Subcutaneous adipose tissue (tissue), 4 donors: Measurements from ENCODE around the gene EBP. TPM values are rescaled to one million over a fixed set of nuclear protein-coding genes. Genes with fewer than 3 reads are reported as not detected.

Experiments used
- total RNA-seq, 4 donors: library from RNA; depleted of rRNA; stranded (reverse); fragments of >200 nt; gene quantifications; one replicate each; pipeline ENCODE4 v1.1.0, GENCODE V29; 2016
- TF ChIP-seq, protein P1 (sequence below): fragments of 450-650 bp; IDR thresholded peaks from one replicate; pipeline ENCODE4 v1.5.1; 2016; ENCODE audit warnings: low read depth, mild to moderate bottlenecking, control low read depth, antibody characterized with exemption, moderate library complexity

Gene EBP
- total RNA-seq, 4 donors from 2014 or later = 6.0 to 33.5 (median 15.3) TPM

DNA sequence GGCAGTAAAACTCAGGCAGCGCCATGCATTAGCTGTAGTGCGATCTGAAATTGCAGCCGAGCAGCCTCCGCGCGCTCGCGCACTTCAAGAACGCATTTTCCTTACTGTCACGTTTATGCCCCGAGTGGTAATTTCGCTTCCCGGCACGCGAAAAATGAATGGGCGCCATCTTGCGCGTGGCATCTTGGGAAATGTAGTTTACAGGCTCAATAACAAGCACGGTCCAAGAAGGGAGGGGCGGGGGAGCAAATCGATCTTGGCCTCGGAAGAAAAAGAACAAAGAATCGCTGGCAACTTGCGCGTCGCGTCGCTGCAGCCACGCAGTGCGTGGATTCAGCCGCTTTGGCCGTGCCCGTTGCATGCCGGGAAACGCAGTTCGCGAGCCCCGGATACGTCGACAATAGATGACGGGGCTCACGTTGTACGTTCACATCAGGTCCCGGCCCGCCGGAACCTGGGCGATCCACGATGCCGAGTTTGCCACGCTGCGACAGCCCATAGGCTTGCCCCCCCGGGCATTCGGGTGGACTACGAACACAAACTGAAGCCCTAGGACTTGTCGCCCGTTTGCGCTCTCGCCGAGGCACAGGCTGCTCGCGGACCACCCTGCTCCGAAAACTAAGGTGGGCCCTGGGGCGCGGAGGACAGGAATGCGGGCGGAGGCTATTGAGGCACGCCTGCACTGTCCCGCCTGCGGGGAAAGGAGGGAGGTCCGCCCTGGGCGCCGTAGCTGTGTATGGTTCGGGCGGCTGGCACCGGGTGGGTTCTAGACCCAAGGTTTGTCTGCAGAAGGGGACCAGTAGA lies 45.6 kb upstream of the EBP start, which contains the start of gene FTSJ1:
Gene FTSJ1 (plus strand): TSS at position 426 of the 804 bp plus-strand sequence. CDS start 1,849 bp downstream, outside the sequence.
- TF ChIP-seq, protein P1, sequence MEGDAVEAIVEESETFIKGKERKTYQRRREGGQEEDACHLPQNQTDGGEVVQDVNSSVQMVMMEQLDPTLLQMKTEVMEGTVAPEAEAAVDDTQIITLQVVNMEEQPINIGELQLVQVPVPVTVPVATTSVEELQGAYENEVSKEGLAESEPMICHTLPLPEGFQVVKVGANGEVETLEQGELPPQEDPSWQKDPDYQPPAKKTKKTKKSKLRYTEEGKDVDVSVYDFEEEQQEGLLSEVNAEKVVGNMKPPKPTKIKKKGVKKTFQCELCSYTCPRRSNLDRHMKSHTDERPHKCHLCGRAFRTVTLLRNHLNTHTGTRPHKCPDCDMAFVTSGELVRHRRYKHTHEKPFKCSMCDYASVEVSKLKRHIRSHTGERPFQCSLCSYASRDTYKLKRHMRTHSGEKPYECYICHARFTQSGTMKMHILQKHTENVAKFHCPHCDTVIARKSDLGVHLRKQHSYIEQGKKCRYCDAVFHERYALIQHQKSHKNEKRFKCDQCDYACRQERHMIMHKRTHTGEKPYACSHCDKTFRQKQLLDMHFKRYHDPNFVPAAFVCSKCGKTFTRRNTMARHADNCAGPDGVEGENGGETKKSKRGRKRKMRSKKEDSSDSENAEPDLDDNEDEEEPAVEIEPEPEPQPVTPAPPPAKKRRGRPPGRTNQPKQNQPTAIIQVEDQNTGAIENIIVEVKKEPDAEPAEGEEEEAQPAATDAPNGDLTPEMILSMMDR = no peak

DNA sequence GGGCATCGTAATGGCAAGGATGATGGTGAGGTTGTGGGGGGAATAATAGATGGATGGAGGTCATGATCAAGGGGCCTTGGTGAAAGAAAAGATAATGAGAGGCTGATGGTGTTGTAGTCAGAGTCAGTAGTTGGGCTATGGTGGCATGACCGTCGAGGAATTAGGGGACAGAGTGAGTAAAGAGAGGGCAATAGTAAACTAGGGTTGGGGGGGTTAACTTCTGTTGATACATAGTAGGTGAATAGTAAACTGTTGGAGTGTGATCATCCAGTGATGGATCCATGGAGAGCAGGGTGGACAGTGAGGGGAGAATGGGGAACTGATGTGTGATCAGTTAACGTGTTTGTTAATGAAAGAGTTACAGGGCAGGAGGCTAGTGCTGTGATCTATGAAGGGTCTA lies 44.7 kb upstream of the EBP start:
- TF ChIP-seq, protein P1 = no peak

DNA sequence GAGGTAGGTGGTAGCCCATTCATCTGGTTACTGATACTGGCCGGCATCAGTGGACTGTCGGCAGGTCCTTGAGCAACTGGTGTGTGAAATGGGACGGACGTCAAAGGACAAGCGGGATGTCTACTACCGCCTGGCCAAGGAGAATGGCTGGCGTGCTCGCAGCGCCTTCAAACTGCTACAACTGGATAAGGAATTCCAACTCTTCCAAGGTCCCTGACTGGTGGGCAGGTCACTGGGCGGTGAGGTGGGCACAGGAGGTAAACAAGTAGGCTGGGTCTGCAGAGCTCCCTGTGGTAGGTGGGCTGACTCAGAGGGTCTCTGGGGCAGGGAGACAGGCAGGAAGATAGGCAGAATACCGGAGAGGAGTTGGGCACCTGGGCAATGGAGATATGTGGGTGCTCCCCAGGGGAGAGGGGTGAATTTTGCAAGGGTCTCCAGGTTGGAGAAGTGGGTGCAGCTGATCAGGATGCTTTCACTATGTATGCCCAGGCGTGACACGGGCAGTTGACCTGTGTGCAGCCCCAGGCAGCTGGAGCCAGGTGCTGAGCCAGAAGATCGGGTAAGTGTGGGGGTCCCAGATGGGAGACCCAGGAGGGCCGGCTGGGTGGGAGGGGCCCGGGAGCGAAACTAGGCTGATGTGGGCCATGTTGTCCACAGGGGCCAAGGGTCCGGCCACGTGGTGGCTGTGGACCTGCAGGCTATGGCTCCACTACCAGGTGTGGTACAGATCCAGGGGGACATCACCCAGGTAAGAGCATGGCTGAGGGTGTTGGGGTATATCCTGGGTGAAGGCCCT lies 43.5 kb upstream of the EBP start:
- TF ChIP-seq, protein P1 = no peak

DNA sequence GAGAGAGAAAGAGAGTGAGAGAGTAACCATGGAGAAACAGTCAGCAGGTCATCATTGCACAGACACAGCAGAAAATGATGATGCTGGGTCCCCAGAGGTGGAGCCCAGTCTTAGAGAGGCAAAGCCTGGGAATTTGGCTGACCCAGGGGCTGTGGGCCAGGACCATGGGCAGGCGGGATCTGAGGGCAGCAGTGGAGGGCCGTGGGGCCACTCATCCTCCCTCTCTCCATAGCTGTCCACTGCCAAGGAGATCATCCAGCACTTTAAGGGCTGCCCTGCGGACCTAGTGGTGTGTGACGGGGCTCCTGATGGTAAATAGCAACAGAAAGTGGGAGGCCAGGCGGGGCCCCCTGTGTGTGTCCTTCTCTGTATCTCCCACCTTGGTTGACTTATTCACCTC lies 42.8 kb upstream of the EBP start:
- TF ChIP-seq, protein P1 = no peak

DNA sequence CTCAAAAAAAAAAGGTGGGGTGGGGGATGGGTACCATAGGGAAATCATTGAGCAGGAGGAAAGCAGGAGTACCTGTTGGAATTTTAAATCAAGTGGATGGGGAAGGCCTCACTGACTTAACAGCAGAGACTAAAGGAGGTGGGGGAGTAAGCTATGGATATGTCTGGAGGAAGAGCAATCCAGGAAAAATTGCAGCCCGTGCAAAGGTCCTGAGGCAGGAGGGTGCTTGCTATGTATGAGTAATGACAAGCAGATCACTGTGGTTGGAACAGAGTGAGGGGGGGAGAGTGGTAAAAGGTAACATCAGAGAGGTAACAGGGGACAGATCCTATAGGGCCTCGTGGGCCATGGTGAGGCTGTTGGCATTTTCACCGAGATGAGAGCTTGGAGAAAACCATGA lies 41.5 kb upstream of the EBP start:
- TF ChIP-seq, protein P1 = no peak

DNA sequence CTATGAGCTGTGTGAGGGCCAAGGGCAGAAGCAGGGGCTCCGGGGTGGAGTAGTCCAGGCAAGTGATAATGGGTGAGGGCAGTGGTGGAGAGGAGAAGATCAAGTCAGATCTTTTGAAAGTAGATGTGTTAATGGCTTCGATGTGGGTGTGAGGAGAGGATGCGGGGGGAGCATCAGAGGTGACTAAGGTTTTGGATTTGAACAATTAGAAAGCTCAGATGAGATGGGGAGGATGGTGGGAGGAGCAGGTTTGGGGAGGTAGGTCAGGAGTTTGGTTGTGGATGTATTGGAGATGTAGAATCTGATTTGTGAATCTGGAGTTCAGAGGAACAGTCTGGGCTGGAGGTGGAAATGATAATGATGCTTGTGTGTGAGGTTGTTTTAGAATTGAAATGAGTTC lies 41.0 kb upstream of the EBP start:
- TF ChIP-seq, protein P1 = no peak

DNA sequence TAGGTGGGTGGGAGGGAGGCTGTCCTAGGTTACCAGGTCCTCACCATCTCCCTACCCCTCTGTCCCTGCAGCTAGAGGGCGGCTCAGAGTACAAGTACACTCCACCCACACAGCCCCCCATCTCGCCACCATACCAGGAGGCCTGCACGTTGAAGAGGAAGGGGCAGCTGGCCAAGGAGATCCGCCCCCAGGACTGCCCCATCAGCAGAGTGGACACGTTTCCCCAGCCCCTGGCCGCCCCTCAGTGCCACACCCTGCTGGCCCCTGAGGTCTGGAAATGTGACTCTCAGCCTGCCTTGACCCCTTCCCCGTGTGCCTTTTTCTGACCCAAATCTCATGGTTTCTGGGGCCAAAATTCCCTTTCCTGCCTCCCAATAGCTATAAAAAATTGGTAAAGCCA lies 39.1 kb upstream of the EBP start:
- TF ChIP-seq, protein P1 = no peak
